Measurements from ENCODE around the gene TBC1D1.

GRCh38 chr4:38085751-38086150 lies 194.9 kb downstream of the TBC1D1 start:
- TF ChIP-seq CTCF (IDR thresholded peaks at IDR 0.05) (no peak), POLR2AphosphoS5 (IDR thresholded peaks at IDR 0.05) (no peak)

Measured in transverse colon (tissue), 4 donors.